NCI-H1105 treated with DMSO at 0.1 percent for 48 hours (cell line): ENCODE measurements around the gene ZNF786.
A peak's percentile ranks its signal among the peaks of the same experiment; 100 is the strongest.

Source experiments
- DNase-seq: peaks from one replicate; lab custom pipeline; 2025; lab: John Stamatoyannopoulos, UW

Gene ZNF786

GRCh38 chr7:149028346-149029109 is 62.0 kb downstream of the ZNF786 start, which contains the start of gene PDIA4:
Gene PDIA4, minus strand, starts transcription at chr7:149028505. Its CDS starts 97 bp downstream, at chr7:149028408.
- DNase-seq: peak; percentile 99

GRCh38 chr7:149027611-149028345 is 62.7 kb downstream of the ZNF786 start:
- peak; percentile 26 for DNase-seq

- no peak for DNase-seq
These were observed 63.5 kb downstream of the ZNF786 start for GRCh38 chr7:149027055-149027454.

- DNase-seq: no peak
These were observed 66.9 kb downstream of the ZNF786 start for GRCh38 chr7:149023662-149024061.

- DNase-seq: no peak
These were observed 67.7 kb downstream of the ZNF786 start for GRCh38 chr7:149022756-149023360.

- no peak for DNase-seq
These were observed 68.8 kb downstream of the ZNF786 start for GRCh38 chr7:149021725-149022062.

- DNase-seq: no peak
These were observed 70.0 kb downstream of the ZNF786 start for GRCh38 chr7:149020483-149020882.
